NK-92 (cell line): ENCODE measurements around the gene KCNE5.
"Not testable (repeated sequence)": the region's sequence is repeated elsewhere in the genome, so short reads cannot be mapped to it uniquely, and the experiment has no call there.

ENCODE experiments used
- DNase-seq: peaks from one replicate; lab custom pipeline; 2025; ENCODE audit not compliant: unreplicated experiment; lab: John Stamatoyannopoulos, UW

Gene KCNE5, protein sequence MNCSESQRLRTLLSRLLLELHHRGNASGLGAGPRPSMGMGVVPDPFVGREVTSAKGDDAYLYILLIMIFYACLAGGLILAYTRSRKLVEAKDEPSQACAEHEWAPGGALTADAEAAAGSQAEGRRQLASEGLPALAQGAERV

GRCh38 chrX:109624641-109625616, at the start of gene KCNE5:
Gene KCNE5, minus strand, starts transcription at chrX:109625172. Its CDS starts 152 bp downstream, at chrX:109625020.
- DNase-seq, result no peak

GRCh38 chrX:109672239-109672638, 47.3 kb upstream of the KCNE5 start:
- no peak for DNase-seq

DNA sequence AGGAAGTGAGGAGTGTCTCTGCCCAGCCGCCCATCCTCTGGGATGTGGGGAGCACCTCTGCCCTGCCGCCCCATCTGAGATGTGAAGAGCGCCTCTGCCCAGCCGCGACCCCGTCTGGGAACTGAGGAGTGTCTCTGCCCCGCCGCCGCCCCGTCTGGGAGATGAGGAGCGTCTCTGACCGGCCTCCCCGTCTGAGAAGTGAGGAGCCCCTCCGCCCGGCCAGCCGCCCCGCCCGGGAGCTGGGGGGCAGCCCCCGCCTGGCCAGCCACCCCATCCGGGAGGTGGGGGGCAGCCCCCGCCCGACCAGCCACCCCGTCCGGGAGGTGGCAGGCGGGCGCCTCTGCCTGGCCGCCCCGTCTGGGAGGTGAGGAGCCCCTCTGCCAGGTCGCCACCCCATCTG, 46.2 kb upstream of the KCNE5 start:
- DNase-seq, result not testable (repeated sequence)

DNA sequence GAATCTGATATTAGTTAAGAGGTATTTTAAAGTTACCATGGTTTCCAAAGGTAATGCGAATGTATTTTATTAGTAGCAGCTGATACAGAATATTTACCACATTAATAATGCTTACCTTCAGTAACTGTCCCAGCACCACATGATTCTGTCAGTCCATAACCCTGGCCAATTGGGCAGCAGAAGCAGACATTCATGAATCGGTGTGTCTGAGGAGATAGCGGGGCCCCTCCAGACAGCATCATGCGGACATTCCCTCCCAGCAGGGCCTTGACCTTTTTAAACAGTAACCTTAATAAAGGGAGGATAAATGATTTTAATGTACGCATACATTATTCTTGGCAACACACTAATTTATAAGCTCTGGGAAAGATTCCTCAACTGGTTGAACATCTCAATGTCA, 43.0 kb upstream of the KCNE5 start:
- DNase-seq, result no peak

GRCh38 chrX:109660435-109661143, 35.6 kb upstream of the KCNE5 start:
- DNase-seq, result no peak

DNA sequence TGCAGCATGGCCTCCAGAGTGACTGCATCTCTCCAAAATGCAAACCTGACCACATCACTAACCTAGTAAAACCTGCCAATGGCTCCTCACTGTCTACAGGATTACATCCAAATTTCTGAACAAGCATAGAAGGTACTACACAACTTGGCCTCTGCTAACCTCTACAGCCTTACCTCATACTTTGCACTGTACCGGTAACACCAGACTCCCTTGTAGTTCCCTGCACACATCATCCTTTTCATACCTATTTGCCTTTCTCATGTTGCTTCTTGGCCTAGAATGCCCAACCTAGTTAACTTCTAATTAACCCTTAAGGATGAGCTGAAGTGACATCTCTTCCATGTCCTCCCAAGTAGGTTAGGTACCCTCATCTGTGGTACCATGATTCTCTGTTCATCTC, 33.4 kb upstream of the KCNE5 start:
- no peak for DNase-seq

DNA sequence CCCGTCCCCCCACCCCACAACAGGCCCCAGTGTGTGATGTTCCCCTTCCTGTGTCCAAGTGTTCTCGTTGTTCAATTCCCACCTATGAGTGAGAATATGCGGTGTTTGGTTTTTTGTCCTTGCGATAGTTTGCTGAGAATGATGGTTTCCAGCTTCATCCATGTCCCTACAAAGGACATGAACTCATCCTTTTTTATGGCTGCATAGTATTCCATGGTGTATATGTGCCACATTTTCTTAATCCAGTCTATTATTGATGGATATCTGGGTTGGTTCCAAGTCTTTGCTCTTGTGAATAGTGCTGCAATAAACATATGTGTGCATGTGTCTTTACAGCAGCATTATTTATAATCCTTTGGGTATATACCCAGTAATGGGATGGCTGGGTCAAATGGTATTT, 32.4 kb upstream of the KCNE5 start:
- DNase-seq, result not testable (repeated sequence)

DNA sequence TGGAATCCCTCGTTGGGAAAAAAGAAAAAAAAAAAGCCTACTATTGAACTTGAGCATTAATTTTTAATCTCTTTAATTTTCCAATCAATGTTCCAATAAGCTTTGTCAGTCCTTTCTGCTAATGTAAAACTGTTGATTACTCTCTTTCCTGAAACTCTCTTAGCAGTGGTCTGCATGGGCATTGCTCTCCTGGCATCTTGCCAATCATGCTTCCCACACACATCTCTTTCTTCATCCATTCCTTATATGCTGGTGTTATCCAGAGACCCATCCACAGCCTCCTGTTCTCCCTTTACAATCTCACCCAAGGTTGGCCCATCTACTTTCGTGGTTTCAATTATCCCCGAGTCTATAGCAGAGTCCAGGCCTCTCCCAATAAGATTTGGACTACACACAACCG, 31.8 kb upstream of the KCNE5 start:
- no peak for DNase-seq

GRCh38 chrX:109655502-109656201, 30.7 kb upstream of the KCNE5 start:
- no peak for DNase-seq

GRCh38 chrX:109654516-109655109, 29.6 kb upstream of the KCNE5 start:
- DNase-seq, result no peak

DNA sequence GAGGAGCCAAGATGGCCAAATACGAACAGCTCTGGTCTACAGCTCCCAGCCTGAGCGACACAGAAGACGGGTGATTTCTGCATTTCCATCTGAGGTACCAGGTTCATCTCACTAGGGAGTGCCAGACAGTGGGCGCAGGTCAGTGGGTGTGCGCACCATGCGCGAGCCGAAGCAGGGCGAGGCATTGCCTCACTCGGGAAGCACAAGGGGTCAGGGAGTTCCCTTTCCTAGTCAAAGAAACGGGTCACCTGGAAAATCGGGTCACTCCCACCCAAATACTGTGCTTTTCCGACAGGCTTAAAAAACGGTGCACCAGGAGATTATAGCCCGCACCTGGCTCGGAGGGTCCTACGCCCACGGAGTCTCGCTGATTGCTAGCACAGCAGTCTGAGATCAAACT, 19.7 kb upstream of the KCNE5 start:
- not testable (repeated sequence) for DNase-seq

DNA sequence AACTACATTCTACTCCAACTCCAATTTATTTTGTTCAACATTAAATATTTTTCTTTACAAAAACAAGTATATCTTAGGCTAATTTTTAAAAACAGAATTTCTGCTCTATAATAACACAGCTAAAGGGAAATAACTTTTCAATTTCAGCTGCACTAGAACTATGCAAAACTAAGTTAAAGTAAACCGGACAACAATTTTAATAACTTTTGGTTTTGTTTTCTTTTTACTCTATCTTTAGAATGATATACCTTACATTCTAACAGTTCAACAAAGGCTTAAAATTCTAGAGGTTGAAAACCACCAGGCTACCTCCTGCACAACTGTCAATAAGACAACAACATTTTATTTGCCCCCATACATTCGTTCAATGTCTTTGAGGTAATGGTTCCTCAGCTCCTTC, 18.7 kb upstream of the KCNE5 start:
- no peak for DNase-seq

DNA sequence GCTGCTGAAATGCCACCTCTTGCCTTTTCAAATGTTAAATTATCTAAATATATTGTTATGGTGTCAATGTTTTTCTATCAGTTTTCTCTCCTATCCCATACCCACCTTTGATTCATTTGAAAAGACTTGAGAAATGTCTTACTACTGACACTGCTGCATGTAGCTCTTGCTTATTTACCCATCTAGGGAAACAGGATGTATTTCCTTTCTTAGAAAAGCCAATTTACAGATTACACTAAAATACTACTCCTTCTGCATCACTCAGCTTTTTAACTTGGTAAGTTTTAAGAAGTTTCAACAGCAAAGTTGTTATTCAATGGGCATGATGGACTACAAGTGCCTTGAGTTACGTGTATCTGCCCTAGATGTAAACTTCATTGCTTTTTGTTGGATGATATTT, 13.2 kb upstream of the KCNE5 start:
- DNase-seq, result no peak

DNA sequence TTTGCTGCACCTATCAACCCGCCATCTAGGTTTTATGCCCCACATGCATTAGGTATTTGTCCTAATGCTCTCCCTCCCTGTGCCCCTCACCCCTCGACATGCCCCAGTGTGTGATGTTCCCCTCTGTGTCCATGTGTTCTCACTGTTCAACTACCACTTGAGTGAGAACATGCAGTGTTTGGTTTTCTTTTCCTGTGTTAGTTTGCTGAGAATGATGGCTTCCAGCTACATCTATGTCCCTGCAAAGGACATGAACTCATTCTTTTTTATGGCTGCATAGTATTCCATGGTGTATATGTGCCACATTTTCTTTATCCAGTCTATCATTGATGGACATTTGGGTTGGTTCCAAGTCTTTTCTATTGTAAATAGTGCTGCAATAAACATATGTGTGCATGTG, 12.5 kb upstream of the KCNE5 start:
- not testable (repeated sequence) for DNase-seq

DNA sequence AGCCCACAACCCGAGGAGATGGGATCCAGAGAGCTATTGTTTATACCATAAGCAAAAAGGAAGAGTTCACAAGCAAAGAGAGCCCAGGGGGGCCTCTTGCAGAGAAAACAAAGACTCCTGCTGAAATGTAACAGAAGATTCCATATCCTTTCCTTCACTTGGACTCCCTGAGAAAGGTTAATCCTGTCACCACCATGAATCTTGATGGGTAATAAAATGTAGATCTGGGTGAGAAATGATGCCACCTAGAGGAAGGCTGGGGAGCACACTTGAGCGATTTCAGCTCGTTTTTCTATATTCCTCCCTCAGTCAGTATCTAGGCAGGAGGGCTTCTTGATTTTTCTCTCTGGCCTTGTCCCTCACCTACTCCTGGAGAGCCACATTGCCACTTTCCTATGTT, 10.2 kb upstream of the KCNE5 start:
- no peak for DNase-seq

- no peak for DNase-seq
Measured at GRCh38 chrX:109632906-109633504, 8.0 kb upstream of the KCNE5 start.

GRCh38 chrX:109629310-109629709, 4.3 kb upstream of the KCNE5 start:
- DNase-seq, result no peak

DNA sequence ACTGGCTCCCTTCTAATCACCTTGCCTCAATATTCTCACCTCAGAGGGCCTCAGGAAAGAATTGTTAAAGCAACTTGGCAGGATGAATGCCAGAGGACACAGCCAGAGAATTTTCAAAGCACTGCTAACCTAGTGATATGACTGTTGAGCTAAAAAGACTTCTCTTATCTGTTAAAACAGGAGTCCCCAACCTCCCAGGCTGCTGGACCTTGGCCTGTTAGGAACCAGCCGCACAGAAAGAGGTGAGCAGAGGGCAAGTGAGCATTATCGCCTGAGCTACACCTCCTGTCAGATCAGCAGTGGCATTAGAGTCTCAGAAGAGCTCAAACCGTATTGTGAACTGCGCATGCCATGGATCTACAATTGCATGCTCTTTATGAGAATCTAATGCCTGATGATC, 1.7 kb upstream of the KCNE5 start:
- no peak for DNase-seq

GRCh38 chrX:109623997-109624396, 975 bp downstream of the KCNE5 start:
- no peak for DNase-seq

GRCh38 chrX:109622270-109622669, 2.7 kb downstream of the KCNE5 start:
- DNase-seq, result no peak
